Measurements from ENCODE around the gene MERTK.

DNA sequence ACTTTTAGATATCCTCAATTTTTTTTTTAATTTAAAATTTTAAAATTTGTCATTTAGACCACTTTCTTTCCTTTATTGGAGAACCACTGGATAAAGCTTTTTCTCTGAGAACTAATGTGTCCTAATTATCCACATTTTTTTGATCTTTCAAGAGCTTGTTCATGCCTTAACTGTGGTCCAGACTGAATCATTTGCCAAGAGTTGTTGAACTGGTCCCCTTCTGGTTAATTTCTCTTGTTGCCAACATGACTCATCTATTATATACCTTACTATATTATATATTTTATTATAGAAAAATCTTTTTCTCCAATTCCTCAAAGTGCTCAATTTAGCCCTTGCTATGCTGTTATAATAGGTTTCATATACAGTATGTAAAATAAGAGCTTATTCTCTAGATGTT lies 103.5 kb downstream of the MERTK start:
- TF ChIP-seq, protein P1, sequence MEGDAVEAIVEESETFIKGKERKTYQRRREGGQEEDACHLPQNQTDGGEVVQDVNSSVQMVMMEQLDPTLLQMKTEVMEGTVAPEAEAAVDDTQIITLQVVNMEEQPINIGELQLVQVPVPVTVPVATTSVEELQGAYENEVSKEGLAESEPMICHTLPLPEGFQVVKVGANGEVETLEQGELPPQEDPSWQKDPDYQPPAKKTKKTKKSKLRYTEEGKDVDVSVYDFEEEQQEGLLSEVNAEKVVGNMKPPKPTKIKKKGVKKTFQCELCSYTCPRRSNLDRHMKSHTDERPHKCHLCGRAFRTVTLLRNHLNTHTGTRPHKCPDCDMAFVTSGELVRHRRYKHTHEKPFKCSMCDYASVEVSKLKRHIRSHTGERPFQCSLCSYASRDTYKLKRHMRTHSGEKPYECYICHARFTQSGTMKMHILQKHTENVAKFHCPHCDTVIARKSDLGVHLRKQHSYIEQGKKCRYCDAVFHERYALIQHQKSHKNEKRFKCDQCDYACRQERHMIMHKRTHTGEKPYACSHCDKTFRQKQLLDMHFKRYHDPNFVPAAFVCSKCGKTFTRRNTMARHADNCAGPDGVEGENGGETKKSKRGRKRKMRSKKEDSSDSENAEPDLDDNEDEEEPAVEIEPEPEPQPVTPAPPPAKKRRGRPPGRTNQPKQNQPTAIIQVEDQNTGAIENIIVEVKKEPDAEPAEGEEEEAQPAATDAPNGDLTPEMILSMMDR (IDR thresholded peaks at IDR 0.05; ENCODE audit: control extremely low read depth in 1 of 3, insufficient read depth in 1 of 3, low read depth in 1 of 3, low read length in 3 of 3) = no peak
- TF ChIP-seq POLR2A (IDR thresholded peaks at IDR 0.05; ENCODE audit: control extremely low read depth in 1 of 2, low read depth in 2 of 2, low read length in 2 of 2) (no peak), NRF1 (IDR thresholded peaks at IDR 0.05; ENCODE audit: low read depth, low read length) (no peak), FOSL1 (IDR thresholded peaks at IDR 0.05; ENCODE audit: insufficient read depth, low read depth, low read length) (no peak), EP300 (IDR thresholded peaks at IDR 0.05; ENCODE audit: borderline replicate concordance in 1 of 2, low read depth in 2 of 2, low read length in 2 of 2) (no peak), SP2 (IDR thresholded peaks at IDR 0.05; ENCODE audit: low read length) (no peak), TAF7 (optimal IDR thresholded peaks at IDR 0.05; ENCODE audit: borderline replicate concordance, low read depth, low read length) (no peak), SIX5 (IDR thresholded peaks at IDR 0.05; ENCODE audit: low read depth, low read length) (no peak), GTF2F1 (IDR thresholded peaks at IDR 0.05; ENCODE audit: borderline replicate concordance, low read depth, low read length) (no peak), TAF1 (IDR thresholded peaks at IDR 0.05; ENCODE audit: low read depth, low read length) (no peak), YY1 (IDR thresholded peaks at IDR 0.05; ENCODE audit: low read depth, low read length) (no peak)

All from H1 (cell line).